Parathyroid adenoma (tissue), 2 donors: ENCODE data around the gene DHX35.
"Not testable (repeated sequence)": the region's sequence is repeated elsewhere in the genome, so short reads cannot be mapped to it uniquely, and the experiment has no call there.

Source experiments
- H2AFZ ChIP-seq: fragments of 300-600 bp; sonication (generic); one replicate; pipeline ENCODE4 v1.7.0; 2017; ENCODE audit warnings: antibody characterized with exemption, mild to moderate bottlenecking
- H3K27ac ChIP-seq: fragments of 300-600 bp; sonication (generic); one replicate; pipeline ENCODE4 v1.7.0; 2017
- H3K27me3 ChIP-seq: fragments of 300-600 bp; sonication (generic); one replicate; pipeline ENCODE4 v1.7.0; 2017; ENCODE audit warnings: low read length; ENCODE audit not compliant: control insufficient read depth, insufficient read depth
- H3K36me3 ChIP-seq: fragments of 300-600 bp; sonication (generic); one replicate; pipeline ENCODE4 v1.7.0; 2017; ENCODE audit warnings: low read length; ENCODE audit not compliant: control insufficient read depth, insufficient read depth
- H3K4me1 ChIP-seq: fragments of 300-600 bp; sonication (generic); one replicate; pipeline ENCODE4 v1.7.0; 2017; ENCODE audit warnings: control low read depth
- H3K4me2 ChIP-seq: fragments of 300-600 bp; sonication (generic); one replicate; pipeline ENCODE4 v1.7.0; 2017; ENCODE audit warnings: low read length
- H3K4me3 ChIP-seq: fragments of 300-600 bp; sonication (generic); one replicate; pipeline ENCODE4 v1.7.0; 2017; ENCODE audit warnings: low read depth, low read length
- H3K79me2 ChIP-seq: fragments of 300-600 bp; sonication (generic); one replicate; pipeline ENCODE4 v1.7.0; 2017; ENCODE audit warnings: control low read depth
- H3K9ac ChIP-seq: fragments of 300-600 bp; sonication (generic); one replicate; pipeline ENCODE4 v1.7.0; 2017; ENCODE audit warnings: mild to moderate bottlenecking
- H3K9me3 ChIP-seq: fragments of 300-600 bp; sonication (generic); one replicate; pipeline ENCODE4 v1.7.0; 2017; ENCODE audit warnings: low read length; ENCODE audit not compliant: control insufficient read depth
- TF ChIP-seq, protein P1 (sequence below): fragments of 300-600 bp; sonication (generic); IDR thresholded peaks from one replicate; pipeline ENCODE4 v1.7.0; 2017; ENCODE audit warnings: antibody characterized with exemption, mild to moderate bottlenecking
- donor health status: primary hyperparathyroidism.

Gene DHX35

DNA sequence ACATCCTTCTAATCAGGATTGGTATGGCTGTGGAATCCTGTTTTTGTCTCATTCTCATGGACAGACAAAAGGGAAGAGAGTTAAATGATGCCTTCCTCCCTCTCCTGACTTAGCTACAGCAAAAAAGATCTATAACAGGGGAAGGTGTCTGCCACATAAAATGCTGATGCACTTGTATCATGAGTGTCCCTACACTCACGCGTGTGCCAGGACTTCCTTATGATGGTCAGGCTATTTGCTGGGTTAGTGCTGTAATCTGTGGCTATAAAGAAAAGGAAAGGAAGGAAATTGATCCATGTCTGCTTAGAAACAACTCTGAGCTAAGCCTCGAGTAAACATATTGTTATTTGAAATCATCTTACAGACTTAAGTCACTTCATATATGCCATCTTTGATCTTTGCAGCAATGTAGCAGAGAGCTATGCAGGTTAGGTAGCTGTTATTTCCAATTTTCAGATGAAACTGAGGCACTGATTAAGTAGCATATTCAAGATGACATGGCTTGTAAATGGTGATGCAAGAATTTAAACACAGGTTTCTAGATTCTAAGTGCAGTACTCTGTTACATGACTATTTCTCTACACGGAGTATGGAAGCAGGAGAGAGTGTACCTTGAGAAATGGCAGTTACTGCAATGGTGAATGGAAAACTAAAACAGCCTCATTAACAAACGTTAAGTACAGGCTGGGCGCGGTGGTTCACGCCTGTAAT lies 8.4 kb upstream of the DHX35 start:
- Histone ChIP-seq H3K27ac (no peak overlapping the region), H3K9me3 (no peaks in the 10 kb centered on the region), H3K4me2 (no peak overlapping the region), H3K9ac (no peak overlapping the region), H3K4me3 (no peak overlapping the region), H3K27me3 (no peaks in the 10 kb centered on the region), H3K36me3 (no peaks in the 10 kb centered on the region), H2AFZ (no peak overlapping the region), H3K4me1 (no peaks in the 10 kb centered on the region), H3K79me2 (no peaks in the 10 kb centered on the region)
- TF ChIP-seq, protein P1, sequence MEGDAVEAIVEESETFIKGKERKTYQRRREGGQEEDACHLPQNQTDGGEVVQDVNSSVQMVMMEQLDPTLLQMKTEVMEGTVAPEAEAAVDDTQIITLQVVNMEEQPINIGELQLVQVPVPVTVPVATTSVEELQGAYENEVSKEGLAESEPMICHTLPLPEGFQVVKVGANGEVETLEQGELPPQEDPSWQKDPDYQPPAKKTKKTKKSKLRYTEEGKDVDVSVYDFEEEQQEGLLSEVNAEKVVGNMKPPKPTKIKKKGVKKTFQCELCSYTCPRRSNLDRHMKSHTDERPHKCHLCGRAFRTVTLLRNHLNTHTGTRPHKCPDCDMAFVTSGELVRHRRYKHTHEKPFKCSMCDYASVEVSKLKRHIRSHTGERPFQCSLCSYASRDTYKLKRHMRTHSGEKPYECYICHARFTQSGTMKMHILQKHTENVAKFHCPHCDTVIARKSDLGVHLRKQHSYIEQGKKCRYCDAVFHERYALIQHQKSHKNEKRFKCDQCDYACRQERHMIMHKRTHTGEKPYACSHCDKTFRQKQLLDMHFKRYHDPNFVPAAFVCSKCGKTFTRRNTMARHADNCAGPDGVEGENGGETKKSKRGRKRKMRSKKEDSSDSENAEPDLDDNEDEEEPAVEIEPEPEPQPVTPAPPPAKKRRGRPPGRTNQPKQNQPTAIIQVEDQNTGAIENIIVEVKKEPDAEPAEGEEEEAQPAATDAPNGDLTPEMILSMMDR, result no peak

DNA sequence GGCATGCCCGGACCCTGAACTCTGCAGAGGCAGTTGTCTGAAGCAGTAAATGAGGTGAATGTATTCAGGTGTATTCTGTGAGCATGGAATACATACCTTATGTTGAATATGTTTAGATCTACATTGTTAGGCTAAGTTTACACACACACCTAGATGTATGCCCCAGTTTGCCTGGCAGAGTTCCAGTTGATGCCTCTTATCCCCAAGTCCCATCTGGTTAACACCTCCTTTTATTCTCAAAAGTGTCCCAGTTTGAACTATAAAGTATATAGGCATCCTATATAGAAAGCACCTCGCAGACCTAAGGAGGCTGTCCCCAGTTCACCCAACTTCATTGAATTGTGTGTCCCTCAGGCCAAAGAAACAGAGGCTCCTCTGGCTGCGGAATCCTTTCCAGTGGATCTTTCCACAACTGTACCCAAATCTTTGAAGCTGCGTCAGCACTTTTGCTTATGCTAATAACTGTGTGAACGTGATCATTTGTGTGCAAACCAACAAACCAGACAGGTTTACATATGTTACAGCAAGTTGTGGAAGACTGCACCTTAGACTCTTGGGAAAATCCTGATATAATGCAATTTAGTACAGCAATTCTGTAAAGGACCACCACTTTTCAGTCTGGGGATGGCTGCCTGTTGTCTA lies 4.8 kb upstream of the DHX35 start:
- Histone ChIP-seq H3K79me2 (no peaks in the 10 kb centered on the region), H3K27me3 (no peaks in the 10 kb centered on the region), H2AFZ (no peak overlapping the region), H3K4me1 (no peaks in the 10 kb centered on the region), H3K27ac (no peak overlapping the region), H3K9ac (no peak overlapping the region), H3K4me2 (no peak overlapping the region), H3K9me3 (no peaks in the 10 kb centered on the region), H3K36me3 (no peaks in the 10 kb centered on the region), H3K4me3 (no peak overlapping the region)
- TF ChIP-seq, protein P1, result no peak

DNA sequence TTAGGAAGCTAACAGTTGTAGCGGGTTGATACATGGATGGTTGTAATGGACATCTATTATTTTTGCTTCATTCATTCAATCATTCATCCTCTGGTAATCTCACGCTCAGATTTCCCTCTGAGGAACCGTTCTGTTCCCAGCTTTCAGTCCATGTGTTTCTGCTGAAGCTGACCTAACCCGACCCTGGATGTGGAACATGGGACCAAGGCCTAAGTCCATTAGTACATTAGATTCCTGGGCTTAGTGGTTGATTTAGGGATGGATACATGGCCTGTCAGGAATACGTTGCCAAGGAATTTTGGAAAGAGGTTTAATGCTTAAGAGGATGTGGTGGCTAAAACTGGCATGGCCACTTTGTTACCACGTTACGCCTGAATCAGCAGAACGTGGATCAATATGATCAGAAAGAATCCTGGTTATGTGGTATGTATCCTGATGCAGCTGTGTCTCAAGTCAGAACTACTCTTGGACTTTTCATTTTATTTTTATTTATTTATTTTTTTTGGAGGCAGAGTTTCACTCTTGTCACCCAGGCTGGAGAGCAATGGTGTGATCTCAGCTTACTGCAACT lies 4.1 kb upstream of the DHX35 start:
- Histone ChIP-seq H3K27me3 (no peaks in the 10 kb centered on the region), H3K4me3 (no peak overlapping the region), H3K79me2 (peaks cover 4% of the 10 kb centered on the region), H3K9me3 (no peaks in the 10 kb centered on the region), H2AFZ (no peak overlapping the region), H3K4me1 (peaks cover 4% of the 10 kb centered on the region), H3K36me3 (no peaks in the 10 kb centered on the region), H3K27ac (no peak overlapping the region), H3K4me2 (no peak overlapping the region), H3K9ac (no peak overlapping the region)
- TF ChIP-seq, protein P1, result no peak

DNA sequence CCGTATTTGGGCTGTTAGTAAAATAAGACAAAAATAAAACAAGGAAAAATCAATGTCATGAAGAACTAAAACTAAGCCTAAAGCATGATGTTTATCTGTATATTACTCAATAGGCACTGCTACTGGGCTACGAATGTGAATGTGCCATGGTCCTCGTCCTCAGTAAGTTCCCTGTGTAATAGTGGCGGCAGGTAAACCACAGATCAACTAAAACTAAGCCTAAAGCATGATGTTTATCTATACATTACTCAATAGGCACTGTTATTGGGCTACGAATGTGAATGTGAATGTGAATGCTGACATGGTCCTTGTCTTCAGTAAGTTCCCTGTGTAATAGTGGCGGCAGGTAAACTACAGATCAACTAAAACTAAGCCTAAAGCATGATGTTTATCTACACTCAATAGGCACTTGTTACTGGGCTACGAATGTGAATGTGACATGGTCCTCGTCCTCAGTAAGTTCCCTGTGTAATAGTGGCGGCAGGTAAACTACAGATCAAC lies 1.9 kb upstream of the DHX35 start:
- H3K27me3 ChIP-seq, H3K4me2 ChIP-seq, H2AFZ ChIP-seq, H3K9ac ChIP-seq, H3K4me1 ChIP-seq, H3K9me3 ChIP-seq, H3K27ac ChIP-seq, H3K79me2 ChIP-seq, H3K36me3 ChIP-seq, H3K4me3 ChIP-seq: not testable (repeated sequence)

DNA sequence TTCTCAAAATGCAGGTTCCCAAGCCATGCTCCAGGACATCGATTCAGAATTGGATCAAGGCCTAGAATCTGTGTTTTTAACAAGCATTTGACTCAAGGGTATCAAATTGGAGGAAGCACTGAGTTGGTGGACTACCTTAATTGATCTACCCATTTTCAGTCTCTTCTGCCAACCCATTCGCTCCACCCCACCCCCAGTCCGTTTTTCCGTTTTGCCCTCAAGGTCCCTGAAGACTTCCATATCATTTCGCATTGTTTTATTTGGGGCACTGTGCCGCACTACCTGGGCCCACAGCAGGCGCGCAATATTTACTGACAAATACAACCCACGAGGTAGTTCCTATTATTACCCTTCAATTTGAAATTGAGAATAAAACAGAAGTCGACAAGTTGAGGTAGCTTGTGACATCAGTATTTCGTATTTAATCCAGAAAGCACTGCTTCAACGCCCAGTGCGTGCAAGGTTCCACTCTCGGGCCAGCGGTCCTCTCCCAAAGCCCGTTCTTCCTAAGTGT lies 557 bp upstream of the DHX35 start:
- no peaks in the 10 kb centered on the region for H3K36me3 ChIP-seq
- H3K9me3 ChIP-seq, result no peaks in the 10 kb centered on the region
- H3K9ac ChIP-seq, result no peak overlapping the region
- H3K79me2 ChIP-seq, result peaks cover 10% of the 10 kb centered on the region
- H3K4me3 ChIP-seq, result peak overlapping the region; percentile 78
- H3K4me2 ChIP-seq, result peak overlapping the region; percentile 96
- H2AFZ ChIP-seq, result peak overlapping the region; percentile 99
- TF ChIP-seq, protein P1, result no peak
- peak overlapping the region; percentile 82 for H3K27ac ChIP-seq
- H3K4me1 ChIP-seq, result peaks cover 5% of the 10 kb centered on the region
- no peaks in the 10 kb centered on the region for H3K27me3 ChIP-seq
